ENCODE measurements around the gene STK4.

GRCh38 chr20:45113865-45114264, 147.6 kb downstream of the STK4 start:
- TF ChIP-seq, protein P1, sequence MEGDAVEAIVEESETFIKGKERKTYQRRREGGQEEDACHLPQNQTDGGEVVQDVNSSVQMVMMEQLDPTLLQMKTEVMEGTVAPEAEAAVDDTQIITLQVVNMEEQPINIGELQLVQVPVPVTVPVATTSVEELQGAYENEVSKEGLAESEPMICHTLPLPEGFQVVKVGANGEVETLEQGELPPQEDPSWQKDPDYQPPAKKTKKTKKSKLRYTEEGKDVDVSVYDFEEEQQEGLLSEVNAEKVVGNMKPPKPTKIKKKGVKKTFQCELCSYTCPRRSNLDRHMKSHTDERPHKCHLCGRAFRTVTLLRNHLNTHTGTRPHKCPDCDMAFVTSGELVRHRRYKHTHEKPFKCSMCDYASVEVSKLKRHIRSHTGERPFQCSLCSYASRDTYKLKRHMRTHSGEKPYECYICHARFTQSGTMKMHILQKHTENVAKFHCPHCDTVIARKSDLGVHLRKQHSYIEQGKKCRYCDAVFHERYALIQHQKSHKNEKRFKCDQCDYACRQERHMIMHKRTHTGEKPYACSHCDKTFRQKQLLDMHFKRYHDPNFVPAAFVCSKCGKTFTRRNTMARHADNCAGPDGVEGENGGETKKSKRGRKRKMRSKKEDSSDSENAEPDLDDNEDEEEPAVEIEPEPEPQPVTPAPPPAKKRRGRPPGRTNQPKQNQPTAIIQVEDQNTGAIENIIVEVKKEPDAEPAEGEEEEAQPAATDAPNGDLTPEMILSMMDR (IDR thresholded peaks at IDR 0.05; ENCODE audit: extremely low read depth in 1 of 2, insufficient read depth in 1 of 2, low read depth in 1 of 2, low read length in 2 of 2): no peak
- no peak for TF ChIP-seq POLR2AphosphoS5 (IDR thresholded peaks at IDR 0.05; ENCODE audit: insufficient read depth, low read depth, low read length)
- TF ChIP-seq EZH2 (IDR thresholded peaks at IDR 0.05; ENCODE audit: borderline replicate concordance, low read depth, low read length, severe bottlenecking): no peak

Measured in endothelial cell of umbilical vein (primary cell).